ENCODE results near the gene B3GLCT. TPM values are rescaled to one million over a fixed set of nuclear protein-coding genes. Genes with fewer than 3 reads are reported as not detected.

Gene B3GLCT
- total and polyA plus RNA-seq, 8 donors = 1.5 to 3.4 (median 2.0) TPM

GRCh38 chr13:31276421-31276820 is 76.6 kb downstream of the B3GLCT start:
- FAIRE-seq = no peak
- H3K4me3 ChIP-seq = no peak overlapping the region
- H3K36me3 ChIP-seq = no peaks in the 10 kb centered on the region
- ATAC-seq = no peak
- no peaks in the 10 kb centered on the region for H3K9me3 ChIP-seq
- intact Hi-C loops (cut with DNase I) = no loop called here
- no peak for DNase-seq
- H3K27me3 ChIP-seq = no peaks in the 10 kb centered on the region
- 94 to 97% methylated on average over 5 of the region's 5 CpGs for WGBS, 2 donors
- no peak overlapping the region for H3K27ac ChIP-seq
- TF ChIP-seq, protein P1, sequence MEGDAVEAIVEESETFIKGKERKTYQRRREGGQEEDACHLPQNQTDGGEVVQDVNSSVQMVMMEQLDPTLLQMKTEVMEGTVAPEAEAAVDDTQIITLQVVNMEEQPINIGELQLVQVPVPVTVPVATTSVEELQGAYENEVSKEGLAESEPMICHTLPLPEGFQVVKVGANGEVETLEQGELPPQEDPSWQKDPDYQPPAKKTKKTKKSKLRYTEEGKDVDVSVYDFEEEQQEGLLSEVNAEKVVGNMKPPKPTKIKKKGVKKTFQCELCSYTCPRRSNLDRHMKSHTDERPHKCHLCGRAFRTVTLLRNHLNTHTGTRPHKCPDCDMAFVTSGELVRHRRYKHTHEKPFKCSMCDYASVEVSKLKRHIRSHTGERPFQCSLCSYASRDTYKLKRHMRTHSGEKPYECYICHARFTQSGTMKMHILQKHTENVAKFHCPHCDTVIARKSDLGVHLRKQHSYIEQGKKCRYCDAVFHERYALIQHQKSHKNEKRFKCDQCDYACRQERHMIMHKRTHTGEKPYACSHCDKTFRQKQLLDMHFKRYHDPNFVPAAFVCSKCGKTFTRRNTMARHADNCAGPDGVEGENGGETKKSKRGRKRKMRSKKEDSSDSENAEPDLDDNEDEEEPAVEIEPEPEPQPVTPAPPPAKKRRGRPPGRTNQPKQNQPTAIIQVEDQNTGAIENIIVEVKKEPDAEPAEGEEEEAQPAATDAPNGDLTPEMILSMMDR (IDR thresholded peaks at IDR 0.05) = no peak
- H3K4me1 ChIP-seq = no peaks in the 10 kb centered on the region

- ATAC-seq (no peak), FAIRE-seq (no peak), DNase-seq (no peak)
- Histone ChIP-seq H3K4me3 (no peak overlapping the region), H3K27me3 (no peaks in the 10 kb centered on the region), H3K27ac (no peak overlapping the region), H3K36me3 (no peaks in the 10 kb centered on the region), H3K4me1 (no peaks in the 10 kb centered on the region), H3K9me3 (no peaks in the 10 kb centered on the region)
- 77 to 85% methylated on average over 1 of the region's 1 CpG for WGBS, 2 donors
- TF ChIP-seq, protein P1 (IDR thresholded peaks at IDR 0.05) = no peak
- intact Hi-C loops (cut with DNase I) = no loop called here
Observed at GRCh38 chr13:31278869-31279268, 79.1 kb downstream of the B3GLCT start.

GRCh38 chr13:31282741-31283455 is 83.1 kb downstream of the B3GLCT start:
- no peak for FAIRE-seq
- intact Hi-C loops (cut with DNase I) = no loop called here
- no peak overlapping the region for H3K4me3 ChIP-seq
- no peaks in the 10 kb centered on the region for H3K27me3 ChIP-seq
- H3K27ac ChIP-seq = no peak overlapping the region
- WGBS, 2 donors = 93 to 94% methylated on average over 3 of the region's 3 CpGs
- no peak for ATAC-seq
- H3K36me3 ChIP-seq = peaks cover 0 to 11% (median 0%) of the 10 kb centered on the region in 3 donors
- no peaks in the 10 kb centered on the region for H3K9me3 ChIP-seq
- TF ChIP-seq, protein P1 (IDR thresholded peaks at IDR 0.05) = no peak
- no peaks in the 10 kb centered on the region for H3K4me1 ChIP-seq
- DNase-seq = no peak

DNA sequence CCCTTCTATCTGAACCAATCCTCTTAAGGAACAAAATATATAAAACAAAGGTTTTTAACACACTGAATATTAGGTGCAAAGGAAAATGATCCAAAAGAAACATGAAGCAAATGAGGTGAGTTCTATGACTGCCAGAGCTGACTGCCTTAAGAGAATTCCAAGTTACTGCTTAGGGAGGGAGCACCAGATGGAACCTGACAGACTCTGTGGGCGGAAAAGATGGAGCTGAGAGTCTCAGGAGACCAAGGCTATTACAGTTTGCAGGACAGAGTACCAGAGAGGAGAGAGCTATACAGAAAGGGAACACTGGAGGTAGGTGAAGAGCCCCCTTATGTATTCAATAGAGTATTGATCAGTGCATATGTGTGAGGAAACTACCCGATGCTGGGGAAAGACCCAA is 87.2 kb downstream of the B3GLCT start:
- ATAC-seq (no peak), FAIRE-seq (no peak), DNase-seq (no peak)
- TF ChIP-seq, protein P1 (IDR thresholded peaks at IDR 0.05) = no peak
- Histone ChIP-seq H3K27ac (no peak overlapping the region), H3K9me3 (peaks cover 0 to 3% (median 0%) of the 10 kb centered on the region in 4 donors), H3K4me3 (no peak overlapping the region), H3K36me3 (peaks cover 0 to 18% (median 3%) of the 10 kb centered on the region in 3 donors), H3K27me3 (no peaks in the 10 kb centered on the region), H3K4me1 (no peaks in the 10 kb centered on the region)
- intact Hi-C loops (cut with DNase I) = no loop called here
- 82 to 85% methylated on average over 2 of the region's 2 CpGs for WGBS, 2 donors

GRCh38 chr13:31301119-31301518 is 101.3 kb downstream of the B3GLCT start:
- no peak overlapping the region for H3K4me3 ChIP-seq
- H3K9me3 ChIP-seq = no peaks in the 10 kb centered on the region
- no peak for DNase-seq
- H3K27ac ChIP-seq = no peak overlapping the region
- intact Hi-C loops (cut with DNase I) = no loop called here
- TF ChIP-seq, protein P1 (IDR thresholded peaks at IDR 0.05) = no peak
- peaks cover 0 to 6% (median 0%) of the 10 kb centered on the region in 3 donors for H3K36me3 ChIP-seq
- no peaks in the 10 kb centered on the region for H3K4me1 ChIP-seq
- no peaks in the 10 kb centered on the region for H3K27me3 ChIP-seq
- no peak for FAIRE-seq
- no peak for ATAC-seq

All from pancreas (tissue), 10 donors.